Activated T-cell treated with anti-CD3 and anti-CD28 coated beads for 1 hour (primary cell): ENCODE data around the gene FOXRED2.
A peak's percentile ranks its signal among the peaks of the same experiment; 100 is the strongest.

Experiments
- DNase-seq: peaks from one replicate; pipeline ENCODE4 v3.0.0-alpha.2; 2020; ENCODE audit warnings: low read depth

Gene FOXRED2

DNA sequence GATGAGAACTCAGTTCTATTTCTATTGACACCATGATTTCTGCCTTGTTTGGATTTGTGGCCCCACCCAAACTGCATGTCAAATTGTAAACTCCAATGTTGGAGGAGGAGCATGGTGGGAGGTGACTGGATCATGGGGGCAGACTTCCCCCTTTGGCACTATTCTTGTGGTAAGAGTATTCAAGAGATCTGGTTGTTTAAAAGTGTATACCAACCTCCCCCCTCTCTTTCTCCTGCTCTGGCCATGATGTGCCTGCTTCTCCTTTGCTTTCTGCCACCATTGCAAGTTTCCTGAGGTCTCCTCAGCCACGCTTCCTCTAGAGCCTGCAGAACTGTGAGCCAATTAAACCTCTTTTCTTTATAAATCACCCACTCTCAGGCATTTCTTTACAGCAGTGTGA is 7.9 kb upstream of the FOXRED2 start:
- DNase-seq, result no peak

DNA sequence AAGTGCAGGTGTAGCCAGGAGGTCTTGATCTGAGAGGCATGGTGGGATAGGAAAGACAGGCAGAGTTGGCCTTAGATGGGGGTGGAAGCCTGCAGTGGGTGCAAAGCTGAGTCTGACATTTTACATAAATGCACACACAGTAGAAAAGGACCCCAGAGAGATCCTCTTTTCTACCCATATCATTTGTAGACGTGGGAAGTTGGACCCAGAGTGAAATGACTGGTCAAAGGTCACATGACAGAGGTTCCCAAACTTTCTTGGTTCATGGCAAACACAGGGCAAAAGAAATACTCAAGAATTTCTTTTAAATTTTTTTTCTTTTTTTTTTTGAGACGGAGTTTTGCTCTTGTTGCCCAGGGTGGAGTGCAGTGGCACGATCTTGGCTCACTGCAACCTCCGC is 6.2 kb upstream of the FOXRED2 start:
- no peak for DNase-seq

DNA sequence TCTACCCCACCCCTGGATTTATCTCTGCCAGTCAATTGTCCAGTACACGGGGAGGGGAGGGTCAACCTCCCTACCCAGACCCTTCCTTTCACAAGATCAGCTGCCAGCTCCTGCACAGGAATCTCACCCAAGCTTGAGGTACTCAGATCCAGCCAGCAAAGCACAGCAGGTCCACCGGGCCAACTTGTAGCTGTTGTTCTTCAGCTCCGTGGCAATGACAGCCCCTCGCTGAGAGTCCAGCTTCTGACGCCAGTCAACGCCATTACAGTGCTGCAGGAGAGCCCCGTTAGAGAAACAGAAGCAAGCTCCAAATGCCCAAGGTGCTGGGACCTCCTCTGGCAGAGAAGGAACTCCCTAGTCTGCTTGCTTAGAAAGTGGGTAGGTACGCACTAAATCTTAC is 5.5 kb upstream of the FOXRED2 start:
- no peak for DNase-seq

DNA sequence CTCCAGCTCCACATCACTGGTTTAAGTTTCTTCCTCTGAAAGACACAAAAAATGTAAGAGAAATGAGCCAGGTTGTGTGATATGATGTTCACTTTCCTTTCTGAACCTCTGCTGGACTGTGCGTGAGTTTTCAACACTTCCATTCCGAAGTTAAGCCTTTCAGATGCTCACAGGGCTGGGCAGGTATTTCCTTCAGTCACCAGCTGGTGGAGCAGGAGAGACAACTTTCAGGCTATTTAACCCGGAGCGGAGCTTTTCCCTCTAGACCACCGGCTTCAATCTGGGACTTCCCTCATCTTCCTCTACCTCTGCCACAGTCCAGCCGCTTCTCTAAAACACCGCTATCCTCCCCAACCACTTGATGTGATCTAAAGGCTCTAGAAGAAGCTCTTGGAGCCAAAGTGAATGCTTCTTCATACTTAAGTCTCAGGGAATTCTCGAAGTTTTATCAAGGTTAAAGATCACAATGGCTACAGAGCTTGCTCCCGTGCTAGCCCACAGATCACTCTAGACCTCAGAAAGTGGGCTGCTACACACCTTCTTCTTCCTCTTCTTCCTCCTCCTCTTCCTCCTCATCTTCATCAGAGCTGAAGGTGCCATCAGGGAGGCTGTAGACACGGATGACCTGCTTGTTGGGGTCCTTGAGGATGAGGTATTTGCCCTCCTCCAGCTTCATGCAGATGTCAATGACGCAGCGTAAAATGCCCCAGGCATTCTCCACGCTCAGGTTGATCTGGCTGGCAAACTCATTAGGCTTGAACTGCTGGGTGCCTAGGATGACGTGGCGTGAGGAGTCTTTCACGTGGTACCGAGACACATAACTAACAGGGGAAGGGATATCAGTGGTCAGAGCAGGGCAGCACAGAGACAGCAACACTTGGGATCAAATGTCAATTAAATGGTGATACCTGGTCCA is 4.4 kb upstream of the FOXRED2 start:
- DNase-seq, result peak; percentile 18

DNA sequence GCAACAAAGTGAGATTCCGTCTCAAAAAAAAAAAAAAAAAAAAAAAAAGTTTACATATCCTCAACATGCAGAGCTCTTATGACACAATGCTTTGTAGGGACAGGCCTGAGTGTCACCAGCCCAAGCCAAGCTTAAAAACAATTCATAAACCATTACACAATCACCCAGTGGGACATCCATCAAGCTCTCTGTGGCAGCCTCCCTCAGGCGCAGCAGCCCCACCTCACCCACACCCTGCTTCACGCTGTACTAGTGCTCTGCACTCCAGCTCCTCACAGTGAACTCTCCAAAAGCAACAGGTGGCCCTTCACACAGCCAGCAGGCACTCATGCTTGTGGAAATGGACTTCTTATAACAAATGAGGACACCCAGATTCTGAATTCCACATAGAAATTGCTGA is 3.5 kb upstream of the FOXRED2 start:
- no peak for DNase-seq

DNA sequence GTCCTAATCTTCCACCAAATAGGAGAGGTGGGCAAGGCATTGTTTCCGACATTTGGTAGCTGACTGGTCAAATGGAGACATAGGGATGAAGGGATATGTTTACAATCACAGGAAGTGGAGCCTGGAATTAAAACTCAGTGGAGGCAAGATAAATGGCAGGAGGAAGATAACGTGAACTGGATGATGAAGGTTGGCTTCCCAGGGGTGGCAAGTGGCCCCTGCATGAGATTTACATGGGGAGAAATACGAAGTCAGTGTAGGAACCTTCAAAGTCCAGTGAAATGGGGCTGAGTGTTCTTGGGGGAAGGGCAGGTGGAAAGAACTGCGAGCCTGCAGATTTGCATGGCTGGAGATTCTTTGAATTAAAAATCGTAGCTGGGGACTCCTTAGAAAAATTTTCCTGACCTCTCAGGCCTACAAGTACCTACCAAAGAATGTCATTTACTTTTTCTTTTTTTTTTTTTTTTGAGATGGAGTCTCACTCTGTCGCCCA is 724 bp upstream of the FOXRED2 start:
- DNase-seq, result no peak

DNA sequence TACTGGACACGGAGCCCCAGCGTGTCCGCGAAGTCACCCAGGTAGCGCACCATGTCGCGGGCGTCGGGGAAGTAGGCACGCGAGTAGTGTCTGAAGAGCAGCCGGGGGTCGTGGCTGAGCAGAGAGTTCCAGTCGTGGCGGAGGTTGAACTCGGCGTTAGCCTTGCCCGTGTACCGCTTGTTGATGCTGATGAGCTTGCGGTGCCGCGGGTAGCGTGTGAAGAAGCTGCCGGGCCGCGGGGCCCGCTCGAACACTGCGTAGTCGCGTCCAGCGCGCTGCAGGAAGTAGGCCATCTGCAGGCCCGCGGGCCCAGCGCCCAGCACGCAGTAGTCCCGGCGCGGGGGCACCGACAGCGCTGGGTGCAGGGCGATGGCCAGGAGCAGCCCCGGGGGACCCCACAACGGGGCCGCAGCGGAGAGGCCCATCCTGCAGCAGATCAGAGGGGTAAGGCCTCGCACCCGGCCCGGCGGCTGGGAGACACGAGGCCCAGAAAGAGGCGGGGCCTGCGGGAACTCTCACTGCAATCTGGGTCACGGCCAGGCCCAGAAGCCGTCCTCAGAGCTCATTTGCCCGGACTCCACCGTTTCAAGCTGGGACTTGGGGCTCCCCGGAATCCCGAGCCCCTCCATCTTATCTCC is 723 bp downstream of the FOXRED2 start:
- DNase-seq, result no peak

DNA sequence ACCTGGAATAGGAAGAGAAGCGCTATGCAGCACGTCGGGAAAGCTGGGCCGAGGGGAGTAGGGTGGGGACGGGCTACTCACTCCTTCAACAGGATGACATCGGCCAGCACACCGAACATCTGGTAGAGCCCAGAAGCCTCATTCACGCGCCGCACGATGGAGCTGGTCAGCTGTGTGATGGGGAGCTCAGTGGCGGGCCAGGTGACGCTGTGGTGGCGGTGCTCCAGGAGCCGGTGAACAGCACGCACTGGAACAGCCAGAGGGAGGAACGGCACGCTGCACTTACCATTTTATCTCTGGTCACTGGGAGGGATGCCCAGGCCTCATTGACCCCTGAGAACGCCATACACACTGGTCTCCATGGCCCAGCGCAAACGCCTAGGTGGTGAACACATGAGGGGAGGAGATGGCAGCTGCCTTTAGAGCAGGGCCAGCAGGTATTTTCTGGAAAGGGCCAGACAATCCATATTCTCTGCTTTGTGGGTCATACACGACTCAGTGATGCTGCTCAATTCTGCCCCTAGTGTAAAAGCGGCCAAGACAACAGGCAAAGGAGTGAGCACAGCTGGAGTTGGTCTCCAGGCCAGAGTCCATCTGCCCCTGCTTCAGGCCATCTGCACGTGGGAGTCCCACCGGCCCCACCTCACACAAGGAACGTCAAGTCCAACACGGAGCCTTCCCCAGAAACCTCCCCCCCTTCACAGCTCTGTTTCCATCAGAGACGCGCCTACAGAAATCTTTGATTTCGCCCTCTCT is 8.8 kb downstream of the FOXRED2 start:
- no peak for DNase-seq

DNA sequence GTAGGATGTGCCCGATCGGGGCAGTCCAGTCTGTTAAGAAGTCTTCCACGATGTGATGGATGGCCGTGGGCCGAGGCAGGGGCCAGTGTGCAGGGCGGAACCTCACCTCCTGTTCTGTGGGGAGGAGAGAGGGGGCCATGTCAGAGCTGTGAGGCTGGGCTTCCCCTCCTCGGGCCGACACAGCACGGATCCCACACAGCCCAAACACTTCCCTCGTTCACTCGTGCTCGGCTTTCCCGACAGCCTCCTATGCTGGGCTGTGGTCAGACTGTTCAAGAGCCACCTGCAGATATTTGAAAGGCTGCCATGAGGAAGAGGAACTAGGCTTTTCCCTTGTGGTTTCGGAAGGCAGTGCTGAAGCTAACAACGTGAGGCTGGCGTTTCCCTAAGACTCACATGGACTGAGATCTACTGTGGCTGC is 13.1 kb downstream of the FOXRED2 start:
- DNase-seq, result no peak

DNA sequence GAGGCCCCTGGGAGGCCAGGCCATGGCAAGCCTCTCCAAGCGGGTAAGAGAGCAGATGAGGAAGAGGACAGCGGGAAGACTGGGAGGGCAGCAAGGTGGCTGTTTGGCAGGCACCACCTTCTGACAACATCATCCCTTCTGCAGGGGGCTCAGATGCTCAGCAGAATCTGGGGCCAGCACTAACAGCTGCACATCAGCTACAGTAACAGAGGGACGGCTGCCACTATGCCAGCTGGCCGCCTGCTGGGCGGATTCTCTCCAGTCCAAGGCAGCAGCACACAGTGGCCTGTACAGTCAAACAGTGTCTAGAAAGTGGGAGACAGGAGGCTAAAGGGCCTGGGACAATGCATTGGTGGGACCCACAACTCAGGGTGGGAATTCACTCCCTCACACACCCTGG is 14.7 kb downstream of the FOXRED2 start:
- no peak for DNase-seq

DNA sequence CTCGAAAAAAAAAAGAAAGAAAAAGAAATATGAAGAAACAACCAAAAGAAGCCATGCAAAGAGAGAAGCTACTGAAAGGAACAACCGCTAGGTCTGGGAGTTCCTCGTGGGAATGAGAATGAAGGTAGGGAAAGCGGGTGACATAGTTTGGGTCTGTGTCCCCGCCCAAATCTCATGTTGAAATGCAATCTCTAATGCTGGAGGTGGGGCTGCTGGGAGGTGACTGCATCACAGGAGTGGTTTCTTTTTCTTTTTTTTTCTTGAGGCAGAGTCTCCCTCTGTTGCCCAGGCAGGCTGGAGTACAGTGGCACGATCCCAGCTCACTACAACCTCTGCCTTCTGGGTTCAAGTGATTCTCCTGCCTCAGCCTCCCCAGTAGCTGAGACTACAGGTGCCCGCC is 15.7 kb downstream of the FOXRED2 start:
- DNase-seq, result no peak

DNA sequence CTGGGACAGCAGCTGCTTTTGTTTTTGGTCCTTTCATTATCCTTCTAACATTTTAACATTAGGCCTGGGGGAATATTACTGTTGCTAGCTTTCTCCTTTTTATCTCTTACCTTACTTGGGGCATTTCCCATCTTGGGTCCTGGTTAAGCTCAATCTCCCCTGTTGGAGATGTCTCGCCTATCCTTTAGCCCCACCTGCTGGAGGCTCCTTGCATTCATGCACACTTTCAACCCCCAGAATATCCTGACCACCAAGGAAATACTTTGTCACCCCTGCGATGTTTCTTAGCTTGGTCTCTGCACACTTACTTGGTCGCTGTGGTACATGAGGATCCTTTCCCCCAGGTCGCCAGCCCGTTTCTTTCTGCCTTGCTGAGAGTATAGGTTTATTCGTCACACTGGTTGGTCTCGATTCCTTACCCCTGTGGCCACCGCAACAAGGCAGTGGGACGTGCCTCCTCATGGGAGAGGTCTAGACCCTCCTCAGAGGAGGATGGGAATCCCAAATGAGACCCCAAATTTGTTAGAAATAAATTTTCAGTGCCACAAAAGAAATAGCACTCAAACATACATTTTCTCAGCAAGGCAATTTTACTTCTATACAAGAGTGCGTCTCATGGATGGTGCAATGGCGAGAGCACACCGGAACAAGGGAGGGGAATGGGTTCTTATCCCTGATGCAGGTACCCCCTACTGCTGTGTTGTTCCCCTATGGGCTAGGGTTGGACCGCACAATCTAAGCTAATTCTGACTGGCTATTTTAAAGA is 20.0 kb downstream of the FOXRED2 start:
- peak; percentile 58 for DNase-seq

DNA sequence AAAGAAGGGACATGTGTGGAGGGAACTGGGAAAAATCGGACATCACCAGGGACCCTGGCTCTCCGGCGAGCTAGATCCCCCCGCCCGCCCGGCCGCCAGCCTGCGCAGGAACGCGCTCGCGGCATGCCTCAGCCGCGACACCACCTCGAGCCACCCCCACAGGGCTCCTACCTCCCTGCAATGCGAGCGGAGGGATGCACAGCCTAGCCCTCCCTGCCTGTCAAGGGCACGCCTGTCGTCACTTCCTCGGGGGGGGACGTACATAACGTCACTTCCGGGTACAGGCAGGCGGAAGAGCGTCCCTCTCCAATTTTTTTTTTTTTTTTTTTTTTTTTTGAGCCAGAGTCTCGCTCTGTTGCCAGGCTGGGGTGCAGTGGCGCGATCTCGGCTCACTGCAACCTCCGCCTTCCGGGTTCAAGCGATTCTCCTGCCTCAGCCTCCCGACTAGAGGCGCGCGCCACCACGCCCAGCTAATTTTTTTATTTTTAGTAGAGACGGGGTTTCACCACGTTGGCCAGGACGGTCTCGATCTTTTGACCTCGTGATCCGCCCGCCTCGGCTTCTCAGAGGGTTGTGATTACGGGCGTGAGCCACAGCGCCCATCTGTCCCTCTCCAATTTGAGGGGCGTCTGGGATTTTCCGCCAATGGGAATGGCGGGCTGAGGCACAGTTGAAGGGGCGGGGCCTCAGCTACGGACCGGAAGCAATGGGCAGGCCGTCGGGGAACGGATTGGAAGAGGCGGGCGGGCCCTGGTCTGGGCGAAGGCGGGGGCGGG is 25.3 kb downstream of the FOXRED2 start, which contains the start of gene TXN2:
TXN2 (minus strand) TSS at position 248 of the 776 bp plus-strand sequence. CDS start 803 bp downstream, outside the sequence.
- DNase-seq, result peak; percentile 92

DNA sequence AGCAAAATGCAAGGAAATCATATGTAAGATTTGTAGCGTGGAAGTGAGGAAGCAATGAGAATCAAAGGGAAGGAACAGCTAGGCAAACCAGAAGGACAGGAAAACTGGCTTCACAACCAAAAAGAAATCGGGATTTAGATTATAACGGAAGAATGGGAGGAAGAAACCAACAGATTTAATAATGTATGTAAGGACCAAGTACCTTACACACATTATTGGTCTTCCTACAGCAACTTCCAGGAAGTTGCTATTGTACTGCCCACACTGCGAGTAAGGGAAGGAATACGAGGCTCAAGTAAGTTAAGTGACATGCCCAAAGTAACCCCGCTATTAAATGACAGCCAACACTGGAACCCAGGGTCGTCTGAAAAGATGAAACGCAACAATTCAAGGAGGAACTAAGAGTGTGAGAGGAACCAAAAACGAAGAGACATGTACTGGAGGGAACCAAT is 25.9 kb downstream of the FOXRED2 start:
- DNase-seq, result no peak

DNA sequence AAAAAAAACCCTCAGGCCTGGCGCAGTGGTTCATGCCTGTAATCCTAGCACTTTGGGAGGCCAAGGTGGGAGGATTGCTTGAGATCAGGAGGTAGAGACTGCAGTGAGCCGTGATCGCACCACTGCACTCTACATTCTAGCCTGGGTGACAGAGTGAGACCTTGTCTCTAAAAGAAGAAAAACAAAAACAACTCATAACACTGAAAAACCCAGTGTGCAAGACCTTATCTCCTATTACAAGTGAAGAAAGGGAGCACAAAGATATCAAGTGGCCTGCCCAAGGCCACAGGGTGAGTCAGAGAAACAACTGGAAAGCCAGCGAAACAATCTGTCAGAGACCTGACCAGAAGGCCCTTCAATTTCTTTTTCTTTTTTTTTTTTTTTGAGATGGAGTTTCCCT is 27.9 kb downstream of the FOXRED2 start:
- no peak for DNase-seq

DNA sequence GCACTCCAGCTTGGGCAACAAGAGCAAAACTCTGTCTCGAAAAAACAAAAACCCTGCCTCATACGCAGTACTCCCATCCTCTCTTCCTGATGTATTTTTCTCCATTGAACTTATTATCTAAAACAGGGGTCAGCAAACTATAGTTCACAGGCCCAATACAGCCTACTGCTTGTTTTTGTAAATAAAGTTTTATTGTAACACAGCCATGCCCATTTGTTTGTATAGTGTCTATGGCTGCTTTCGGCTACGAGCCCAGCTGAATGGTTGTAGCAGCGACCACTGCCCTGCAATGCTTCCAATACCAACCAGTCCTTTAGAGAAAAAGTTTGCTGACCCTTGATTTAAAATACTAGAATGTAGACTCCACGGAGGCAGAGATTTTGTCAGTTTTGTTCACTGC is 31.5 kb downstream of the FOXRED2 start:
- no peak for DNase-seq

DNA sequence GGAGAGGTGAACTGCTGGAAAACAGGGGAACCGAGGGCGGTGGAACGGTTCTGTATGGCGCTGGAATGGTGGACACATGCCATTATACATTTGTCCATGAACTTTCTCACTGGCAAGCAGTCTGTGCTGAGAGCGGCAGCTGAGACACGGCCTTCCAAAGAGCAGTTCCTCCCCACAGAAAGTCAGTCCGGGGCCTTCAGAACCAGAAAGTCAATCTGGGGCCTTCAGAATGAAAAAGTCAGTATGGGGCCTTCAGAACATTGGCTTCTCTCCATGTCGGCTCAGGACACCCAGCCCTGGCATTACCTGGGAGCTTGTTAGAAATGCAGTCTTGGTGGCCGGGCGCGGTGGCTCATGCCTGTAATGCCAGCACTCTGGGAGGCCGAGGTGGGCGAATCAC is 34.2 kb downstream of the FOXRED2 start:
- no peak for DNase-seq

DNA sequence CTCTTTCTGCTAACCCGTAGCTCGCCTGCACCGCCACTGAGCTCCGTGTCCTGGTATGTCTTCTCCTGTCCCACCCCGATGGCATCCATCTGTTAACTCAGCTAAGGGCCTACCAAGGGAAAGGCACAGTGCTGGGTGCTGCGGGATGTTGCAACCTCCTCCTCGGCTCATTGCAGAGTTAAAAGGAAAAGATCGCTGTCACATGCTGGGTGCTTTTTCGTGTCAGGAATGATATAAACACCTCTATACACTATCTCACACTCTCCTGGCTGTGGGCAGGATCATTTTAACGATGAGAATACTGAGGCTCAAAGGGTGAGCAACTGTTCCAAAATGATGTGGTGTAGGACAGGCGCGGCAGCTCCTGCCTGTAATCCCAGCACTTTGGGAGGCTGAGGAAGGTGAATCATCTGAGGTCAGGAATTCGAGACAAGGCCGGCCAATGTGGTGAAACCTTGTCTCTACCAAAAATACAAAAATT is 35.5 kb downstream of the FOXRED2 start:
- no peak for DNase-seq

DNA sequence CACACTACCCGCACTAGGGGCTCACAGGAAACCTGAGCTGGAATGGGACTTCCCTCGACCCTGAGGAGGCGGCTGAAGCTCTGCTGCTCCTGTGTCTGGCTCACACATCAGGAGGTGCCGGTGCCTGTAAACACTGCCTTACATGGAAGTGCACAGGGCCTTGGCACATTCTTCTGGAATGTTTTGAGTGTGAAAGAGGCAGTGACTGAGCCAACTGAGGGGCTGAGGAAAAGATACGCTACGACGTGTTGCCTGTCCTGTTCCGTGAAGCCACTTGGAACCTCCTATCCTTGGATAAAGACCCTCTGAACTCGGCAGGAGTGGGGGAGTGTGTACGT is 35.9 kb downstream of the FOXRED2 start:
- no peak for DNase-seq

DNA sequence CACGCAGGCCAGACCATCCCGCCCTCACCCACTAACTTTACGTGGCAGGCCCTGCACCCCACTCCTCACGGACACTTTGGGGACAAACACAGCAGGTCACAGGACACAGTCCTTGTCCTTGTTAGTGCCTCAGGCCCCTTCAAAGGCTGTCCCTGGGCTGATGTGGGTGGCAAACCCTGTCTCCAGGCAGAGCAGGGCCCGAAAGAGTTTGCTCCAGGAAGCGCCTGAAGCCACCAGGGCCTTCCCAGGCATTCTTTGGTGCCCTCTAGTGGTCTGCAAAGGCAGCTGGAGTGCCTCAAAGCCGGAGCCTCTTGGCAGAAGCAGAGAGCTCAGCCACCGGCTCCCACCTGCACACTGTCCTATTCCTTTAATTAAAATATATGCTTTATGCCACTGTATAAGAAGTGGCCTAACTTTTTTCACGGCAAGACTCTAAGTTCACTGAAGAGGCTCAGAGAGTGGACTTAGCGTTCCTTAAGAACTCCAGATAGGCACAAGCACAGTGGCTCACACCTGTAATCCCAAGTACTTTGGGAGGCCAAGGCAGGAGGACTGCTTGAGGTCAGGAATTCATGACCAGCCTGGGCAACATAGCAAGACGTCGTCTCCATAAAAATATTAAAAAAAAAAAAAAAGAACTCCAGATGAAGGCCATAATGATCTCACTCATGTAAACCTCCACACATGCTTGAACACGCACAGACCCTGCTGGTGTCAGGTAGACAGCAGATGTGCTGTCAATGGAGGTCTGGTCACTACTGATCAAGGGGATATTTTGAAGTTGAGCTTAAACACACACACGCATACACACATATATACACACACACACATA is 36.5 kb downstream of the FOXRED2 start:
- peak; percentile 68 for DNase-seq
